Measurements from ENCODE around the gene CCDC47.
A peak's percentile ranks its signal among the peaks of the same experiment; 100 is the strongest.
"Not testable (repeated sequence)": the region's sequence is repeated elsewhere in the genome, so short reads cannot be mapped to it uniquely, and the experiment has no call there.

Gene CCDC47, protein sequence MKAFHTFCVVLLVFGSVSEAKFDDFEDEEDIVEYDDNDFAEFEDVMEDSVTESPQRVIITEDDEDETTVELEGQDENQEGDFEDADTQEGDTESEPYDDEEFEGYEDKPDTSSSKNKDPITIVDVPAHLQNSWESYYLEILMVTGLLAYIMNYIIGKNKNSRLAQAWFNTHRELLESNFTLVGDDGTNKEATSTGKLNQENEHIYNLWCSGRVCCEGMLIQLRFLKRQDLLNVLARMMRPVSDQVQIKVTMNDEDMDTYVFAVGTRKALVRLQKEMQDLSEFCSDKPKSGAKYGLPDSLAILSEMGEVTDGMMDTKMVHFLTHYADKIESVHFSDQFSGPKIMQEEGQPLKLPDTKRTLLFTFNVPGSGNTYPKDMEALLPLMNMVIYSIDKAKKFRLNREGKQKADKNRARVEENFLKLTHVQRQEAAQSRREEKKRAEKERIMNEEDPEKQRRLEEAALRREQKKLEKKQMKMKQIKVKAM

GRCh38 chr17:63773272-63774140 is at the start of gene CCDC47:
Gene CCDC47, minus strand, starts transcription at chr17:63773597. Its CDS starts 7,422 bp downstream, at chr17:63766175.
- peak; percentile 99 for DNase-seq

DNA sequence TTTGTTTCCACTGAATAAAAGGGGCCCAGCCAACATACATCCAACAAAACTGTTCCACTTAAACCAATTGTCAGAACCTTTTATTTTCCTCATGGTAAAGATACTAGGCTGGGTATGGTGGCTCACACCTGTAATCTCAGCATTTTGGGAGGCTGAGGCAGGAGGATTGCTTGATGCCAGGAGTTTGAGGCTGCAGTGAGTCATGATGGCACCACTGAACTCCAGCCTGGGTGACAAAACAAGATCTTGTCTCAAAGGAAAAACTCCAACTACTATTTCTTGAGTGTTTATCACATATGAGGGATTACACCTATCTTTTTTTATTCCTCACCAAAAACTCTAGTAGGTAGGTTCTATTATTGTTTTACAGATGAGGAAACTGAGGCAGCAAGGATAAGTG is 49.1 kb upstream of the CCDC47 start:
- no peak for DNase-seq

- DNase-seq, result no peak
These were observed 48.4 kb upstream of the CCDC47 start for GRCh38 chr17:63821804-63822203.

DNA sequence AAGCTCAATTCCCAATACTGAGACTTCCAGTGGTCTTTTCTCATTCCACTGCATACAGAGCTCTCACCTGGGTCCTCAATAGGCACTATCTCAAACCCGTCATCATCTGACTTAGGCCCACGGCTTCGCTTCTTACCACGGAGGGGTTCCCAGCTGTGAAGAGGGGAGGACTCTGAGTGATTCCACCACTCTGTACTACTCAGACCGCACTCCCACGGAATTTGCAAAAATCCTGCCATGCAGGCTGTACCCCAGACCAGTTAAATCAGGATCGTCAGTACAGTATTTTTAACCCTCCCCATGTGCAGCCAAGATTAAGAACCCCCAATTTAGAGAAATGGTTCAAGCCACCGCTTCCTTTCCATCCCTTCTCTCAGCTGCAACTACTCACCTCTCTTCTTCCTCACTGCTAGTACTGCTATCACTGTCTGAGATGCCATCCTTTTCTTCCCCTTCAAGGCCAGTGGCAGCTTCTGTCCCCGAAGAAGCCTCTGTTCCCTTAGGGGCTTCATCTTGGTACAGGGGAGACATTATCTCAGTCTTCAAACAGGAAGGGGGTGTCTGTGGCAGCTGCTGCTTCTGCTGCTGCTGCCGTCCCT is 47.7 kb upstream of the CCDC47 start:
- DNase-seq, result no peak

DNA sequence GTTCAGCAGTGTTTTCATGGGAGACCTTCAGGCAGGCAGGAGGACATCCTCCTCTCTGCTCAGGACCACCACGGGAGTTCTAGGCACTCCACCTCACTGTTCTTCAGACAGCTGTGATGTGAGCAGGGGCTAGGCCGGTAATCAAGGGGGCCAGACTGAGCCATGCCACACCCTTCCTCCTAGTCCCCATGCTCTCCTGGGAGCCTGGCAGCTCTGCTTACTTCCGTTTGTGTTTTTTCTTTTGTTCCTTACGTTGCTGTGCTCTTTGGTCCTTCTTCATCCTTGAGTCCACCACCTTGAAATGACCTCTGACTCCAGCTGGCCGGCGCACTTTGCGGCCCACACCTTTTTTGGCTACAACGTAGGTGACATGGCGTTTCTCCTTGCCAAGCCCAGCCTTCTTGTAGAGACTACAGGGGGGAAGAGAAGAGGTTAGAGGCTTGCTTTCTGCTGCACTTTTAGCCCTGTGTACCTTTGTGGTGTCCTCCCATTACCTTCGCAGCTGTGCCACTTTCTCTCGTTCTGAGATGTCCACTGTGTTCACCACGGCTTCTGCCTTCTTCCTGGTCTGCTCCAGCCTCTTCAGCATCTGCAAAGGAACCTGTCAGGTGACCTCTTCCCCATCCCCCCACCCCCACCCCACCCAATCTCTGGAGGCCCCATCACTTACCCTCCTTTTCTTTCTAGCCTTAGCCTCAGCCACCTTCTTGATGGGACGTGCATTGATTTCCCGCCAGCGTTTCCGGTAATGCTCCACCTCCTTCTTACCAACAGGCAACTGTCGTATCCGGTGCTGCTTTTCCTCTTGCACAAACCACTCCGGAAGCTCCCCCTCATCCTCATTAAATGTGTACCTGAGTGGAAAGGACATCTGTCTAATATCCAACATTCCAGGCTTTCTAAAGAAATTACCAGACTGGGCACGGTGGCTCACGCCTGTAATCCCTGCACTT is 46.5 kb upstream of the CCDC47 start:
- no peak for DNase-seq

DNA sequence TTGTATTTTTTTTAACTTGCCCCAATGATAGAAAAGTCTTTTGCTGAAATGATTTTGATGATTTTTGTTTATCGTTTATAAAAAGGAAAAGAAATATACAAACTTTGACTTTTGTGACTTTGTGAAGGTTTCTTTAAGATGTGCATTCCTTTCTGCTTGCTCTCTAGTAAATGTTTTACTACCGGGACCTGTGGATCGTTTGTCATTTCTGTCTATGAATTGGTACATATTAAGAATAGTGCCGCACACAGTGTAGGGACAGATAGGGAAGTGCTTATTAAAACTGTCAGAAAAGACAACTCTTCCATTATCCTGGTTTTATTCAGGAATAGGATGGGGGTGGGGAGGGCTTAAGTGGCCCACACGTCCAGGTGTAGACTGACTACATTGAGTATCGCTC is 45.7 kb upstream of the CCDC47 start:
- DNase-seq, result no peak

- DNase-seq, result no peak
These were observed 44.5 kb upstream of the CCDC47 start for GRCh38 chr17:63817736-63818385.

- DNase-seq, result no peak
These were observed 43.3 kb upstream of the CCDC47 start for GRCh38 chr17:63816669-63817068.

GRCh38 chr17:63816123-63816522 is 42.7 kb upstream of the CCDC47 start:
- DNase-seq, result no peak

DNA sequence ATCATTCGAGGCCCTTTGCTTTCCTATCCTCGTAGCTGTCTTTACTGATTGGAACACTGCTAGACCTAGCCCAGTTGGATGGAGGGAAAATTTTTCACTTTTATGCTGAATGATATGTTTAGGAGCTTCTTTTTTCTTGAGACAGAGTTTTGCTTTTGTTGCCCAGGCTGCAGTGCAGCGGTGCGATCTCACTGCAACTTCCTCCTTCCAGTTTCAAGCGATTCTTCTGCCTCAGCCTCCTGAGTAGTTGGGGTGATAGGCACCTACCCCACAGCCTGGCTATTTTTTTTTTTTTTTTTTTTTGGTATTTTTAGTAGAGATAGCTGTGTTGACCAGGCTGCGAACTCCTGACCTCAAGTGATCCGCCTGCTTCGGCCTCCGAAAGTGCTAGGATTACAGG is 36.6 kb upstream of the CCDC47 start:
- no peak for DNase-seq

- DNase-seq, result no peak
These were observed 32.2 kb upstream of the CCDC47 start for GRCh38 chr17:63805591-63805990.

DNA sequence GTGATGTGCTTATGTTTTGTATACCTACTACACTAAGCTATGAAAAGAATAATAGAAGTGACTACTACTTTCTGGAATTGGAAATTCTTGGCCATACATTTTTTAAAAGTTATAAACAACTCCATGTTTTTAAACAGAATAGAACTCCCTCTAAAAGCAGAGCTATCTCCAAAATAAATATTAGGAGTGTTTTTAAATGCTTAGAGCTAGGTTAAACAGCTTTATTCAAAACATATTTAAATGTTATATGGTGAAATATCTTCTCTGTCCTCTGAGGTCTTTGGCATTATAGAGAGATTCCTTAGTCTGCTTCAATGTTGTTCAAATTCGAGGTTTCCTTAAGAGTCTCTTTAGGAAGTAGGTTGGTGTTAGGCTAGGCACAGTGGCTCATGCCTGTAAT is 30.9 kb upstream of the CCDC47 start:
- DNase-seq, result no peak

DNA sequence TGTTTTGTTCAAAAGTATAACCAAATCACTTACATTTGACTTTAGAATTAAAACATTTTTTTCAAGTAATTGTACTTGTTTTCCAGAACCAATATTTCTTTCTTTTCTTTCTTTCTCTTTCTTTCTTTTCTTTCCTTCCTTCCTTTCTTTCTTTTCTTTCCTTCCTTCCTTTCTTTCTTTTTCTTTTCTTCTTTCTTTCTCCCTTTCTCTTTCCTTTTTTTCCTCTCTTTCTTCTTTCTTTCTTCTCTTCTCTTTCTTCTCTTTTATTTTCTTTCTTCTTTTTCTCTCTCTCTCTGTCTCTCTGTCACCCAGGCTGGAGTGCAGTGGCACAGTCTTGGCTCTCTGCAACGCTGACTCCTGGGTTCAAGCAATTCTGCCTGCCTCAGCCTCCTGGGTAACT is 27.4 kb upstream of the CCDC47 start:
- DNase-seq, result no peak

- no peak for DNase-seq
These were observed 25.2 kb upstream of the CCDC47 start for GRCh38 chr17:63798572-63799106.

GRCh38 chr17:63796375-63796774 is 23.0 kb upstream of the CCDC47 start:
- DNase-seq, result not testable (repeated sequence)

GRCh38 chr17:63792055-63792729 is 18.8 kb upstream of the CCDC47 start:
- no peak for DNase-seq

GRCh38 chr17:63790057-63790456 is 16.7 kb upstream of the CCDC47 start:
- DNase-seq, result no peak

GRCh38 chr17:63786971-63787711 is 13.7 kb upstream of the CCDC47 start:
- no peak for DNase-seq

- DNase-seq, result no peak
These were observed 12.7 kb upstream of the CCDC47 start for GRCh38 chr17:63786117-63786516.

GRCh38 chr17:63785556-63785955 is 12.2 kb upstream of the CCDC47 start:
- DNase-seq, result no peak

Measured in CD4-positive, alpha-beta T cell treated with Interleukin-1 beta for 1 hour (primary cell).